ENCODE results near the gene MISP. TPM values are rescaled to one million over a fixed set of nuclear protein-coding genes. Genes with fewer than 3 reads are reported as not detected.

The MISP gene
- total and polyA plus RNA-seq, 10 of the 15 experiments (the other 5 are each of a cell fraction or from before 2014, with no cell fraction given) = not detected

- RAD21 ChIA-PET (ENCODE audit: unreplicated experiment) = no interaction called here
- H3K4me2 ChIP-seq (ENCODE audit: control insufficient read depth, insufficient read depth) = no peak overlapping the region
- in situ Hi-C loops (cut with MboI) = no loop called here
- intact Hi-C loops (cut with micrococcal nuclease; ENCODE audit: unreplicated experiment) = no loop called here
- H4K20me1 ChIP-seq (ENCODE audit: control insufficient read depth, insufficient read depth) = no peaks in the 10 kb centered on the region
- POLR2A ChIA-PET = interaction anchor here (0.6 to 0.7 kb wide), 2 partner anchors 9 to 141 kb away, joined by 4 to 5 read pairs; no protein-coding TSS in a partner anchor
- no peaks in the 10 kb centered on the region for H3K27me3 ChIP-seq (replicated peaks in 1 of 2; ENCODE audit: control insufficient read depth in 2 of 2, insufficient read depth in 2 of 2, low read length in 1 of 2)
- ATAC-seq (no peak), FAIRE-seq (no peak), DNase-seq (ENCODE audit: low read depth, low spot score) (no peak)
- no peak overlapping the region for H3K4me3 ChIP-seq
- SMC1A ChIA-PET (ENCODE audit: uncharacterized antibody, unreplicated experiment) = no interaction called here
- H3K9me3 ChIP-seq (replicated peaks; ENCODE audit: control insufficient read depth, insufficient read depth, low read length) = no peaks in the 10 kb centered on the region
- no TSS peak for BruUV-seq (replicated peaks)
- no peaks in the 10 kb centered on the region for H3K4me1 ChIP-seq (ENCODE audit: control insufficient read depth, insufficient read depth, low read length)
- H3K27ac ChIP-seq (ENCODE audit: control insufficient read depth, insufficient read depth) = no peak overlapping the region
- H2AFZ ChIP-seq (ENCODE audit: control insufficient read depth, low read depth, low read length) = no peak overlapping the region
- CTCF ChIA-PET = no interaction called here
- H3K36me3 ChIP-seq (ENCODE audit: control insufficient read depth in 2 of 2, insufficient read depth in 2 of 2, low read length in 1 of 2) = no peaks in the 10 kb centered on the region
- no peak overlapping the region for H3K9ac ChIP-seq (ENCODE audit: control insufficient read depth, insufficient read depth, low read length)
- no peaks in the 10 kb centered on the region for H3K79me2 ChIP-seq (ENCODE audit: control insufficient read depth, insufficient read depth, low read length)
- WGBS (ENCODE audit: insufficient coverage, insufficient replicate concordance, low lambda C conversion rate, missing lambda C conversion rate) = 58% methylated on average over 30 of the region's 30 CpGs
- TF ChIP-seq SKIL (IDR thresholded peaks at IDR 0.05; ENCODE audit: low read depth, poor library complexity, severe bottlenecking) (no peak), TARDBP (IDR thresholded peaks at IDR 0.05; ENCODE audit: borderline replicate concordance) (no peak), REST (IDR thresholded peaks at IDR 0.05; ENCODE audit: low read depth, low read length) (no peak), PAX5 (IDR thresholded peaks at IDR 0.05; ENCODE audit: borderline replicate concordance, low read depth, low read length) (no peak), HDGF (IDR thresholded peaks at IDR 0.05) (no peak), HSF1 (IDR thresholded peaks at IDR 0.05; ENCODE audit: low read depth, low read length) (no peak), ESRRA (IDR thresholded peaks at IDR 0.05; ENCODE audit: low read length) (no peak), CHD4 (IDR thresholded peaks at IDR 0.05) (no peak), EZH2 (IDR thresholded peaks at IDR 0.05; ENCODE audit: borderline replicate concordance, control insufficient read depth, low read depth, low read length) (no peak), HDAC2 (IDR thresholded peaks at IDR 0.05) (no peak), MTA2 (IDR thresholded peaks at IDR 0.05; ENCODE audit: low read depth) (no peak), USF1 (IDR thresholded peaks at IDR 0.05; ENCODE audit: borderline replicate concordance, extremely low read length, insufficient read depth, low read depth, low read length) (no peak), NBN (IDR thresholded peaks at IDR 0.05) (no peak)
Observed at GRCh38 chr19:782878-783668, 32.2 kb downstream of the MISP start.

Measured in GM12878 (cell line).